Heart left ventricle (tissue), 13 donors: ENCODE results near the gene DPF1.

Experiments used
- POLR2A ChIP-seq, 2 donors: fragments of 450-650 bp; IDR thresholded peaks; one replicate each; pipeline ENCODE4 v1.6.1; 2017; ENCODE audit warnings: antibody characterized with exemption in 2 of 2, mild to moderate bottlenecking in 2 of 2, moderate library complexity in 2 of 2
- TF ChIP-seq, protein P1 (sequence below), 12 donors: fragments of 200-600 bp; sonication (generic) in 4 of 12; IDR thresholded peaks; one replicate each; pipeline versions ENCODE4 v1.5.0 to v1.8.0; 2018 to 2022; ENCODE audit warnings: antibody characterized with exemption in 12 of 12, mild to moderate bottlenecking in 5 of 12
- donor health status: ischemic (EF 13 %, LVEDD 7.1; RV severe dilation, severe dysfunction).
- donor health status: DM: no; HTN: yes; CAD: no.
- donor health status: DM: no; HTN: no; CAD: no.
- donor health status: ischemic (EF 25% LVEDD 6.9; RV normal size, moderate dysfunction).
- donor health status: ischemic (EF 25% LVEDD 5.7; RV mildly dilated, moderate dysfunction).
- donor health status: ischemic (EF 35%, LVEDD 5.7; RV mildly dilated, moderate dysfunction).
- donor health status: nonischemic (EF 11% LVEDD 7.7; RV severe dilation, severe dysfunction).
- donor health status: DM: yes; HTN: yes; CAD: no.
- donor health status: PGD.
- donor health status: ischemic (EF 29% LVEDD 5.4; RV normal size, mild dysfunction).
- donor health status: nonischemic (EF 23%, LVEDD 6.1; RV moderate dilation, normal function).

DNA sequence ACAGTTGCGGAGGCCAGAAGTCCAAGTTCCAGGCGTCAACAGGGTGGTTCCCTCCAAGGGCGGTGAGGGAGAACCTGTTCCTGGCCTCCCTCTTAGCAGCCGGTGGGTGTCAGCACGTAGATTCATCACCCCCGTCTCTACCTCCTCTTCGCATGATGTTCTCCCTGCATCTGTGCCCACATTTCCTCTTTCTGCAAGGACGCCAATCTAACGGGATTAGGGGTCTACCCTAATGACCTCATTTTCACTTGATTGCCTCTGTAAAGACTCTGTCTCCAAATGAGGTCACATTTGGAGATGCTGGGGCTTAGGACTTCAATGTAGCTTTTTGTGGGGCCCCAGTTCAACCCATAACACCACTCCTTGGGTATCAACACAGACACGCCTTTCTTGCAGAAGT is 38.5 kb downstream of the DPF1 start:
- TF ChIP-seq POLR2A (IDR thresholded peaks at IDR 0.05), result no peak
- TF ChIP-seq, protein P1, sequence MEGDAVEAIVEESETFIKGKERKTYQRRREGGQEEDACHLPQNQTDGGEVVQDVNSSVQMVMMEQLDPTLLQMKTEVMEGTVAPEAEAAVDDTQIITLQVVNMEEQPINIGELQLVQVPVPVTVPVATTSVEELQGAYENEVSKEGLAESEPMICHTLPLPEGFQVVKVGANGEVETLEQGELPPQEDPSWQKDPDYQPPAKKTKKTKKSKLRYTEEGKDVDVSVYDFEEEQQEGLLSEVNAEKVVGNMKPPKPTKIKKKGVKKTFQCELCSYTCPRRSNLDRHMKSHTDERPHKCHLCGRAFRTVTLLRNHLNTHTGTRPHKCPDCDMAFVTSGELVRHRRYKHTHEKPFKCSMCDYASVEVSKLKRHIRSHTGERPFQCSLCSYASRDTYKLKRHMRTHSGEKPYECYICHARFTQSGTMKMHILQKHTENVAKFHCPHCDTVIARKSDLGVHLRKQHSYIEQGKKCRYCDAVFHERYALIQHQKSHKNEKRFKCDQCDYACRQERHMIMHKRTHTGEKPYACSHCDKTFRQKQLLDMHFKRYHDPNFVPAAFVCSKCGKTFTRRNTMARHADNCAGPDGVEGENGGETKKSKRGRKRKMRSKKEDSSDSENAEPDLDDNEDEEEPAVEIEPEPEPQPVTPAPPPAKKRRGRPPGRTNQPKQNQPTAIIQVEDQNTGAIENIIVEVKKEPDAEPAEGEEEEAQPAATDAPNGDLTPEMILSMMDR (IDR thresholded peaks at IDR 0.05), result no peak
